GM21423 (cell line): Measurements from ENCODE around the gene ISYNA1.

ENCODE experiments used
- ATAC-seq: cut with Tn5 transposase; IDR thresholded peaks from one replicate; pipeline ENCODE4 v1.9.1; 2021; ENCODE audit warnings: mild to moderate bottlenecking, moderate library complexity; ENCODE audit not compliant: unreplicated experiment

ISYNA1 gene

GRCh38 chr19:18437491-18438330 is at the start of gene ISYNA1:
Gene ISYNA1 (minus strand): TSS chr19:18438133. CDS start chr19:18437979, 154 bp downstream.
- no peak for ATAC-seq

GRCh38 chr19:18486746-18487145 is 48.8 kb upstream of the ISYNA1 start:
- ATAC-seq, result no peak

GRCh38 chr19:18484992-18485391 is 47.1 kb upstream of the ISYNA1 start:
- ATAC-seq, result no peak

- no peak for ATAC-seq
Observed at GRCh38 chr19:18483119-18483890, 45.4 kb upstream of the ISYNA1 start.

- ATAC-seq, result no peak
Observed at GRCh38 chr19:18481505-18482222, 43.7 kb upstream of the ISYNA1 start.

- no peak for ATAC-seq
Observed at GRCh38 chr19:18480006-18480691, 42.2 kb upstream of the ISYNA1 start.

- peak; percentile 67 for ATAC-seq
Observed at GRCh38 chr19:18478545-18479311, 40.8 kb upstream of the ISYNA1 start.

GRCh38 chr19:18477974-18478373 is 40.0 kb upstream of the ISYNA1 start:
- ATAC-seq, result no peak

- no peak for ATAC-seq
Observed at GRCh38 chr19:18477042-18477779, 39.3 kb upstream of the ISYNA1 start.

GRCh38 chr19:18476507-18477041 is 38.6 kb upstream of the ISYNA1 start:
- no peak for ATAC-seq

- no peak for ATAC-seq
Observed at GRCh38 chr19:18475762-18476331, 37.9 kb upstream of the ISYNA1 start.

- ATAC-seq, result no peak
Observed at GRCh38 chr19:18475004-18475453, 37.1 kb upstream of the ISYNA1 start.

- ATAC-seq, result no peak
Observed at GRCh38 chr19:18474366-18474887, 36.5 kb upstream of the ISYNA1 start.

GRCh38 chr19:18473706-18474087 is 35.8 kb upstream of the ISYNA1 start:
- no peak for ATAC-seq

- ATAC-seq, result no peak
Observed at GRCh38 chr19:18473003-18473705, 35.2 kb upstream of the ISYNA1 start.

- ATAC-seq, result no peak
Observed at GRCh38 chr19:18470787-18471186, 32.9 kb upstream of the ISYNA1 start.

- ATAC-seq, result no peak
Observed at GRCh38 chr19:18469069-18469846, 31.3 kb upstream of the ISYNA1 start.
